HEK293 (cell line): ENCODE measurements around the gene PTPRN.
A peak's percentile ranks its signal among the peaks of the same experiment; 100 is the strongest.

Experiments
- EGR2 ChIP-seq: fragments of 450-650 bp; formaldehyde crosslinking; IDR thresholded peaks from 2 replicates; pipeline ENCODE4 v1.5.1; 2016; ENCODE audit warnings: low read depth, missing biosample characterization, missing genetic modification characterization
- MEIS1 ChIP-seq: sonication (generic); formaldehyde crosslinking; IDR thresholded peaks from 2 replicates; pipeline ENCODE4 v1.8.1; 2022; ENCODE audit warnings: missing genetic modification reagents, mild to moderate bottlenecking, borderline replicate concordance
- OVOL3 ChIP-seq: fragments of 450-650 bp; formaldehyde crosslinking; IDR thresholded peaks from 2 replicates; pipeline ENCODE4 v1.5.1; 2016; ENCODE audit warnings: missing biosample characterization, missing genetic modification characterization
- PRDM10 ChIP-seq: fragments of 450-650 bp; formaldehyde crosslinking; IDR thresholded peaks from 2 replicates; pipeline ENCODE4 v1.5.1; 2016; ENCODE audit warnings: missing biosample characterization, missing genetic modification characterization
- SCRT1 ChIP-seq: fragments of 450-650 bp; formaldehyde crosslinking; IDR thresholded peaks from 2 replicates; pipeline ENCODE4 v1.5.1; 2016; ENCODE audit warnings: missing biosample characterization, missing genetic modification characterization, borderline replicate concordance
- SP2 ChIP-seq: fragments of 450-650 bp; formaldehyde crosslinking; IDR thresholded peaks from 2 replicates; pipeline ENCODE4 v1.5.1; 2016; ENCODE audit warnings: missing biosample characterization, missing genetic modification characterization
- YY2 ChIP-seq: fragments of 450-650 bp; formaldehyde crosslinking; IDR thresholded peaks from 2 replicates; pipeline ENCODE4 v1.5.1; 2016; ENCODE audit warnings: missing biosample characterization, missing genetic modification characterization
- ZBTB20 ChIP-seq: fragments of 450-650 bp; formaldehyde crosslinking; IDR thresholded peaks from 2 replicates; pipeline ENCODE4 v1.5.1; 2016; ENCODE audit warnings: missing biosample characterization, missing genetic modification characterization
- ZBTB26 ChIP-seq: fragments of 450-650 bp; formaldehyde crosslinking; optimal IDR thresholded peaks from 2 replicates; pipeline ENCODE3; 2016; ENCODE audit warnings: missing biosample characterization, mild to moderate bottlenecking, missing genetic modification characterization
- ZBTB49 ChIP-seq: fragments of 450-650 bp; formaldehyde crosslinking; IDR thresholded peaks from 2 replicates; pipeline ENCODE4 v1.5.1; 2016; ENCODE audit warnings: missing biosample characterization, missing genetic modification characterization, low read depth
- ZFHX2 ChIP-seq: fragments of 450-650 bp; formaldehyde crosslinking; conservative IDR thresholded peaks from 2 replicates; pipeline ENCODE4 v1.5.1; 2016; ENCODE audit warnings: missing biosample characterization, missing genetic modification characterization
- ZNF140 ChIP-seq: fragments of 450-650 bp; formaldehyde crosslinking; IDR thresholded peaks from 2 replicates; pipeline ENCODE4 v1.5.1; 2016; ENCODE audit warnings: missing biosample characterization, missing genetic modification characterization
- ZNF174 ChIP-seq: fragments of 450-650 bp; formaldehyde crosslinking; IDR thresholded peaks from 2 replicates; pipeline ENCODE4 v1.5.0; 2017; ENCODE audit warnings: missing biosample characterization, mild to moderate bottlenecking, missing genetic modification characterization
- ZNF2 ChIP-seq: fragments of 450-650 bp; formaldehyde crosslinking; IDR thresholded peaks from 2 replicates; pipeline ENCODE4 v1.5.1; 2016; ENCODE audit warnings: missing biosample characterization, missing genetic modification characterization
- ZNF248 ChIP-seq: fragments of 450-650 bp; formaldehyde crosslinking; IDR thresholded peaks from 2 replicates; pipeline ENCODE4 v1.5.1; 2017; ENCODE audit warnings: missing biosample characterization, missing genetic modification characterization
- ZNF274 ChIP-seq, 2 experiments: fragments of 200-500 bp in 1 of 2; fragments of 450-650 bp in 1 of 2; sonication (Bioruptor generic) in 1 of 2; formaldehyde crosslinking in 1 of 2; IDR thresholded peaks; 2 replicates each; pipeline versions ENCODE4 v1.5.1 to v1.6.1; 2014 to 2016; ENCODE audit warnings: borderline replicate concordance in 1 of 2, inconsistent platforms in 1 of 2, low read length in 1 of 2, missing biosample characterization in 1 of 2, missing genetic modification characterization in 1 of 2
- ZNF350 ChIP-seq: fragments of 450-650 bp; formaldehyde crosslinking; IDR thresholded peaks from 2 replicates; pipeline ENCODE4 v1.5.0; 2017; ENCODE audit warnings: missing biosample characterization, mild to moderate bottlenecking, missing genetic modification characterization
- ZNF362 ChIP-seq: fragments of 450-650 bp; formaldehyde crosslinking; IDR thresholded peaks from 2 replicates; pipeline ENCODE4 v1.5.1; 2016; ENCODE audit warnings: missing biosample characterization, missing genetic modification characterization
- ZNF404 ChIP-seq: fragments of 450-650 bp; formaldehyde crosslinking; IDR thresholded peaks from 2 replicates; pipeline ENCODE4 v1.5.1; 2017; ENCODE audit warnings: missing biosample characterization, missing genetic modification characterization
- ZNF473 ChIP-seq: fragments of 450-650 bp; formaldehyde crosslinking; IDR thresholded peaks from 2 replicates; pipeline ENCODE4 v1.5.1; 2017; ENCODE audit warnings: missing biosample characterization, missing genetic modification characterization
- ZNF585B ChIP-seq: fragments of 450-650 bp; formaldehyde crosslinking; IDR thresholded peaks from 2 replicates; pipeline ENCODE4 v1.5.1; 2016; ENCODE audit warnings: missing biosample characterization, missing genetic modification characterization
- ZNF626 ChIP-seq: fragments of 450-650 bp; sonication (Bioruptor Pico); formaldehyde crosslinking; IDR thresholded peaks from 2 replicates; pipeline ENCODE4 v1.5.1; 2018; ENCODE audit warnings: missing biosample characterization, missing genetic modification characterization, inconsistent platforms
- ZNF629 ChIP-seq: fragments of 450-650 bp; formaldehyde crosslinking; IDR thresholded peaks from 2 replicates; pipeline ENCODE4 v1.5.1; 2017; ENCODE audit warnings: missing biosample characterization, missing genetic modification characterization
- ZNF639 ChIP-seq: fragments of 450-650 bp; formaldehyde crosslinking; IDR thresholded peaks from 2 replicates; pipeline ENCODE4 v1.5.1; 2016; ENCODE audit warnings: missing biosample characterization, missing genetic modification characterization
- ZNF677 ChIP-seq: fragments of 450-650 bp; IDR thresholded peaks from 2 replicates; pipeline ENCODE4 v1.5.0; 2018; ENCODE audit warnings: missing biosample characterization, mild to moderate bottlenecking, missing genetic modification characterization, moderate library complexity
- ZNF785 ChIP-seq: fragments of 450-650 bp; formaldehyde crosslinking; IDR thresholded peaks from 2 replicates; pipeline ENCODE4 v1.5.1; 2016; ENCODE audit warnings: missing biosample characterization, missing genetic modification characterization
- ZSCAN18 ChIP-seq: fragments of 450-650 bp; formaldehyde crosslinking; IDR thresholded peaks from 2 replicates; pipeline ENCODE4 v1.5.1; 2016; ENCODE audit warnings: missing biosample characterization, missing genetic modification characterization

Gene PTPRN

GRCh38 chr2:219294356-219295351 is 14.5 kb downstream of the PTPRN start (continued):
- no peak for TF ChIP-seq ZNF362 (tag by site-specific recombination)
- peak; percentile 76 for TF ChIP-seq ZBTB26 (tag by site-specific recombination)
- TF ChIP-seq ZNF585B (tag by site-specific recombination): no peak
- TF ChIP-seq SP2 (tag by site-specific recombination): peak; percentile 35
- TF ChIP-seq YY2 (tag by site-specific recombination): no peak
- TF ChIP-seq ZNF629 (tag by site-specific recombination): no peak
- TF ChIP-seq ZNF140 (tag by site-specific recombination): no peak
- TF ChIP-seq ZFHX2 (tag by site-specific recombination): peak; percentile 77
- TF ChIP-seq ZNF677 (tag by site-specific recombination): no peak
- no peak for TF ChIP-seq OVOL3 (tag by site-specific recombination)
- TF ChIP-seq PRDM10: 0 out of 2 replicates have a peak, but pooled peaks have one; percentile 36
- TF ChIP-seq ZNF2 (tag by site-specific recombination): peak; percentile 18; the same call in 1 of the 2 replicates
- TF ChIP-seq ZNF350: no peak
- TF ChIP-seq ZNF639 (tag by site-specific recombination): no peak
- no peak for TF ChIP-seq ZNF404 (tag by site-specific recombination)
- no peak for TF ChIP-seq ZNF274 (IDR thresholded peaks at IDR 0.05; ENCODE audit: low read length)
- TF ChIP-seq ZNF274 (tag by site-specific recombination; IDR thresholded peaks at IDR 0.05; ENCODE audit: borderline replicate concordance): no peak
- no peak for TF ChIP-seq SCRT1 (tag by site-specific recombination)
- no peak for TF ChIP-seq ZSCAN18 (tag by site-specific recombination)
- TF ChIP-seq ZNF248 (tag by site-specific recombination): no peak
- no peak for TF ChIP-seq ZNF174 (tag by site-specific recombination)
- no peak for TF ChIP-seq MEIS1 (CRISPR knock-in tag)
- peak; percentile 73; the same call in 1 of the 2 replicates for TF ChIP-seq ZBTB20 (tag by site-specific recombination)
- no peak for TF ChIP-seq ZNF626
- TF ChIP-seq ZBTB49 (tag by site-specific recombination): no peak
- TF ChIP-seq ZNF473 (tag by site-specific recombination): no peak
- TF ChIP-seq EGR2: no peak
- no peak for TF ChIP-seq ZNF785 (tag by site-specific recombination)
